Left kidney (tissue), 2 donors: Measurements from ENCODE around the gene ANKRD36. TPM values are rescaled to one million over a fixed set of nuclear protein-coding genes. Genes with fewer than 3 reads are reported as not detected.
"Not testable (repeated sequence)": the region's sequence is repeated elsewhere in the genome, so short reads cannot be mapped to it uniquely, and the experiment has no call there.

Experiments
- DNase-seq: peaks from one replicate; pipeline ENCODE4 v3.0.0-alpha.2; 2013
- polyA plus RNA-seq: library from polyadenylated mRNA; unstranded; fragments of 120-200 nt; gene quantifications from one replicate; pipeline ENCODE4 v1.2.1, GENCODE V29; 2013; ENCODE audit not compliant: insufficient read length

ANKRD36 gene
- polyA plus RNA-seq, 1 donor = 29.6 TPM

DNA sequence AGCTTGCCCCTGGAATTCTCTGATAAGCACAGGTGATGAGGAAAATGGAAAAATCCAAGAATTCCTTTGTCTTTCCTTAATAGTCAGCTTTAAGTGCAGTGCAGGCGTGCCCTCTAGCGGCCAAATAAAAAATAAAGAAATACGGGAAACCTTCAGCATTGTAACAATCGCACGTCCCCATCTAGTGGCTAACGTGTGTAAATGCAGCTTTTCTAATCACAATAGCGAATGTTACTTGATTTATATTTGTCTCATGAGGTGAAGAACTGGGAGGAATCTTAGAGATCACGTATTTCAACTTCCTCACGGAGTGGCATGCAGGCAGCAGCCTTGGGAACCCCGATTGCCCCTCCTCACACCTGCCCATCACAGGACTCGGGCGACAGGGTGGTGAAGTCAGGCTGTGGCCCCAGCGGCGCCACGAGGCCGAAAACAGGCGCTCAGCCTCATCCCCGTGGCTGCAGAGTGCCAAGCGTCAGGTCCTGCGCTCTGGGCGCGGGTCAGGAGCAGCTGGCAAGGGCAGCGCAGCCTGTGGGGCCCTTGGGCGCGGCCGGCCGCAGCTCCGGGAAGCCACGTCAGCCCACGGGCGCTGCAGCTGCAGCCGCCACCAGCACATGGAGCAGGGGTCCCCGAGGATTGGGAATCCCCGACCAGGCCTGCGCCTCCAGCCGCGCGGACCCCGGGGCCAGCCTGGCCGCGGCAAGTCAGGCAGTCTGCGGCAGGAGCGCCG lies 468 bp upstream of the ANKRD36 start:
- DNase-seq = peak; percentile 22

DNA sequence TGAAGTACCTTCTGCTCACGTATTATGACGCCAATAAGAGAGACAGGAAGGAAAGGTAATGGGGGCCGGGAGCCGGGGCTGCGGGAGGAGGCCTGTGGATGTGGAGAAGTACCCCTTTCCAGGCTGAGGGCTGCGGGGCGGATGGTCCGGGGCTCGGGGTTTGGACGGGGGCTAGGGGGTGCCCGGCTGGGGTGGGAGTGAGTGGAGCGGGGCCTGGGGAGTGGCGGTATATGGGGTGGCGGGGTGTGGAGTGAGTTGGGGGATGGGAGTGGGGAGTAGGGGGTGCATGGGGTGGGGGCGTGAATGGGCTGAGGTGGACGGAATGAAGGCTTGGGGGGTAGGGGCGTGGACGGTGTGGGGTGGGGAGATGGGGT lies 916 bp downstream of the ANKRD36 start:
- DNase-seq = not testable (repeated sequence)

DNA sequence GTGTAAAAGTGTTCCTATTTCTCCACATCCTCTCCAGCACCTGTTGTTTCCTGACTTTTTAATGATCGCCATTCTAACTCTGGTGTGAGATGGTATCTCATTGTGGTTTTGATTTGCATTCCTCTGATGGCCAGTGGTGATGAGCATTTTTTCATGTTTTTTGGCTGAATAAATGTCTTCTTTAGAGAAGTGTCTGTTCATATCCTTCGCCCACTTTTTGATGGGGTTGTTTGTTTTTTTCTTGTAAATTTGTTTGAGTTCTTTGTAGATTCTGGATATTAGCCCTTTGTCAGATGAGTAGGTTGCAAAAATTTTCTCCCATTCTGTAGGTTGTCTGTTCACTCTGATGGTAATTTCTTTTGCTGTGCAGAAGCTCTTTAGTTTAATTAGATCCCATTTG lies 16.1 kb downstream of the ANKRD36 start:
- DNase-seq = not testable (repeated sequence)

DNA sequence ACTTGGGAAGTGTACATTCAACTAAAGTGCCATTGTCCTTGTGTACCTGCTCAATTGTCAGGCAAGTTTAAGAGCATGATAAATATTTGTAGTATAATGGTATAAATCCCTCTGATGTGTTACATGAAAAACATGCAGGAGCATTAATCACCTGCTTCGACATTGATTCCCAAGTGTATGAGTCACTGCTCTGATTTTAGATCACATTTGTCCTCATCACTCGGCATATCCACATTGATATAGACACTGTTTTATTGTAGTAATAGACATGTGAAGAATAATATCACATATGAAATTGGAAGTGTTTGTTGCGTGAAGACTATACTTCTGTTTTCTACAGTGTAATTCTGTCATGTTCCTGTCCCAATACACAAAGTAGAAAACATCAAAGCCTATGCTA lies 31.1 kb downstream of the ANKRD36 start:
- not testable (repeated sequence) for DNase-seq

DNA sequence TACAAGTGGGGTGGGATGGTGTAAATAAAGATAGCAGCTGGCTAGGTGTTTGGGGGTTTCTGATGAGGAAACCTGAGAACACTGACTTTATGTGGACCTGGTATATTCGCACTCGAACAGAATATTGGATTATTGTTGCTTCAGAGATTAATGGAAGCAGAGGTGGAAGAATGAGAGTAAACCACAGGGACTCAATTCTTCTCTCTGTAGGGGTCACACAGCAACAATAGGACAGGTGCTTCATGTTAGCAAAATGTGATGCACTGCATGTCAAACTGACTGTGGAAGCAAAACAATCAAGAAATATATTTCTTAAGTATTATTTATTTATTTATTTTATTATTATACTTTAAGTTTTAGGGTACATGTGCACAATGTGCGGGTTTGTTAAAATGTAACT lies 53.6 kb downstream of the ANKRD36 start:
- not testable (repeated sequence) for DNase-seq

DNA sequence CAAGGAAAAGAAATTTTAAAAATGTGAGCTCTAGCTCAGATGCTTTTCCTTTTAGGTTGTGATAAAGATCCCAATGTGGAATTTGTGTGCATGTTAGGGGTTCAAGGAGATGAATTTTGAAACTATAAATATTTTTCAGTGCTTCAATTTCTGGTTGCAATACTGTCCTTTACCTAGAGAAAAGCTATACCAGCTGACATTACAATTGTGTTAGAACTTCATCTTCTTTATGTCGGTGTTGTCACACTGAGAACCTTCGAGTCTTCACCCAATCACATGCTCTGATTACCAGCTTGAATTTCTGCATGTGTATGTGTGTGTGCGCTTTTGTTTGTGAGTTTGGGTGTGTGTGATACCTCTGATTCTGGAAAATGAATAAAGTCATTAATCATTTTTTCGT lies 55.0 kb downstream of the ANKRD36 start:
- not testable (repeated sequence) for DNase-seq

DNA sequence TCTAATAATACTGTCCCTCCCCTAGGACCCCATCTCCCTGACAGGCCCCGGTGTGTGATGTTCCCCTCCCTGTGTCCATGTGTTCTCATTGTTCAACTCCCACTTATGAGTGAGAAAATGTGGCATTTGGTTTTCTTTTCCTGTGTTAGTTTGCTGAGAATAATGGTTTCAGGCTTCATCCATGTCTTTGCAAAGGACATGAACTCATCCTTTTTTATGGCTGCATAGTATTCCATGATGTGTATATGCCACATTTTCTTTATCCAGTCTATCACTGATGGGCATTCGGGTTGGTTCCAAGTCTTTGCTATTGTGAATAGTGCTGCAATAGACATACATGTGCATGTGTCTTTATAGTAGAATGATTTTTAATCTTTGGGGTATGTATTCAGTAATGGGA lies 55.6 kb downstream of the ANKRD36 start:
- not testable (repeated sequence) for DNase-seq

DNA sequence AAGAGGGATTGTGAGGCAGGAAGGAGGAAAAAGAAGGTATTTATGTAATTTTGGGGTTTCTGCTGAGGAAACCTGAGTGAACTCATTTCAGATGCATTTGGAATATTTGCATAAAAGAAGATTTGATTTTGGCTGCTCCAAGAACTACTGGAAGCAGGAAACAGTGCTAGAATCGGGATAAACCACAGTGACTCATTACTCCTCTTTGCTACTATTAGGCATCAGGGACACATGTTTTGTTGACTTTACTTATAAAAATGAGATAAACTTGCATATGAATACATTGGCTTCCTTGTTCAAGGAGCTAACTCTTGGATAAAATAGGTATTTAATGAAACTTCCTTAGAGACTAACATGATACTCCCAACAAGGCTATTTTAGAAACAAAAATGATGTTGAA lies 67.4 kb downstream of the ANKRD36 start:
- not testable (repeated sequence) for DNase-seq

DNA sequence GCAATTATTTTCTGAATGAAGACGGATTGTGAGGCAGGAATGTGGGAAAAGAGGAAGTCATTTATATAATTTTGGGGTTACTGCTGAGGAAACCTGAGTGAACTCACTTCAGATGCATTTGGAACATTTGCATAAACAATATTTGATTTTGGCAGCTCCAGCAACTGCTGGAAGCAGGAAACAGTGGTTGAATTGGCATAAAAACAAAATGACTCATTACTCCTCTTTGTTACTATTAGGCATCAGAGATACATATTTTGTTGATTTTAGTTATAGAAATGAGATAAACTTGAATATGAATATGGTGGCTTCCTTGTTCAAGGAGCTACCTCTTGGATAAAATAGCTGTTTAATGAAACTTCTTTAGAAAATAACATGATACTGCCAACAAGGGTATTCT lies 82.4 kb downstream of the ANKRD36 start:
- DNase-seq = not testable (repeated sequence)

DNA sequence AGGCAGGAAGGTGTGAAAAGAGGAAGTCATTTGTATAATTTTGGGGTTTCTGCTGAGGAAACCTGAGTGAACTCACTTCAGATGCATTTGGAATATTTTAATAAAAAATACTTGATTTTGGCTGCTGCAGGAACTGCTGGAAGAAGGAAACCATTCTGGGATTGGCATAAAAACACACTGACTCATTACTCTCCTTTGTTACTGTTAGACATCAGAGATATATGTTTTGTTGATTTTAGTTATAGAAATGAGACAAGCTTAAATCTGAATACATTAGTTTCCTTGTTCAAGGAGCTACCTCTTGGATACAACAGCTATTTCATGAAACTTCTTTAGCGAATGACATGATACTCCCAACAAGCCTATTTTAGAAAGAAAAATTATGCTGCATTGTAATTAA lies 84.3 kb downstream of the ANKRD36 start:
- DNase-seq = not testable (repeated sequence)

DNA sequence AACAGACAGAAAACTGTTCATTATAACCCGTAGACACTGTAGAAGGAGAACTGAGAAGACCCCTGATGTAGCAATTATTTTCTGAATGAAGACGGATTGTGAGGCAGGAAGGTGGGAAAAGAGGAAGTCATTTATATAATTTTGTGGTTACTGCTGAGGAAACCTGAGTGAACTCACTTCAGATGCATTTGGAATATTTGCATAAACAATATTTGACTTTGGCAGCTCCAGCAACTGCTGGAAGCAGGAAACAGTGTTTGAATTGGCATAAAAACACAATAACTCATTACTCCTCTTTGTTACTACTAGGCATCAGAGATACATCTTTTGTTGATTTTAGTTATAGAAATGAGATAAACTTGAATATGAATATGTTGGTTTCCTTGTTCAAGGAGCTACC lies 87.9 kb downstream of the ANKRD36 start:
- not testable (repeated sequence) for DNase-seq

DNA sequence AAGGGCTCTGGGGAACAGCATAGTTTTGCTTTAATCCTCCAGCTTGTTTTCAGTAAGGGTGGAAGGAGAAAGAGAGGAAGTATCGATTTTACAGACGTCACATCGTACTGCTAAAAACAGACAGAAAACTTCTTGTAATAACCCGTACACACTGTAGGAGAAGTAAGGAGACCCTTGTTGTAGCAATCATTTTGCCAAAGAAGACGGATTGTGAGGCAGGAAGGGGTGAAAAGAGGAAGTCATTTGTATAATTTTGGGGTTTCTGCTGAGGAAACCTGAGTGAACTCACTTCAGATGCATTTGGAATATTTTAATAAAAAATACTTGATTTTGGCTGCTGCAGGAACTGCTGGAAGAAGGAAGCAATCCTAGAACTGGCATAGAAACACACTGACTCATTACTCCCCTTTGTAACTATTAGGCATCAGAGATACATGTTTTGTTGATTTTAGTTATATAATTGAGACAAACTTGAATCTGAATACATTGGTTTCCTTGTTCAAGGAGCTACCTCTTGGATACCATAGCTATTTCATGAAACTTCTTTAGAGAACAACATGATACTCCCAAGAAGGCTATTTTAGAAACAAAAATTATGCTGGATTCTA lies 89.8 kb downstream of the ANKRD36 start:
- DNase-seq = not testable (repeated sequence)

DNA sequence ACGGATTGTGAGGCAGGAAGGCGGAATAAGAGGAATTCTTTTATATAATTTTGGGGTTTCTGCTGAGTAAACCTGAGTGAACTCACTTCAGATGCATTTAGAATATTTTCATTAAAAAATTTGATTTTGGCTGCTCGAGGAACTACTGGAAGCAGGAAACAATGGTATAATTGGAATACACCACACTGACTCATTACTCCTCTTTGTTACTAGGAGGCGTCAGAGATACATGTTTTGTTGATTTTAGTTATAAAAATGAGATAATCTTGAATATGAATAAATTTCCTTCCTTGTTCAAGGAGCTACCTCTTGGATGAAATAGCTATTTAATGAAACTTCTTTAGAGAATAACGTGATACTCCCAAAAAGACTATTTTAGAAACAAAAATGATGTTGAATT lies 97.4 kb downstream of the ANKRD36 start:
- no peak for DNase-seq

DNA sequence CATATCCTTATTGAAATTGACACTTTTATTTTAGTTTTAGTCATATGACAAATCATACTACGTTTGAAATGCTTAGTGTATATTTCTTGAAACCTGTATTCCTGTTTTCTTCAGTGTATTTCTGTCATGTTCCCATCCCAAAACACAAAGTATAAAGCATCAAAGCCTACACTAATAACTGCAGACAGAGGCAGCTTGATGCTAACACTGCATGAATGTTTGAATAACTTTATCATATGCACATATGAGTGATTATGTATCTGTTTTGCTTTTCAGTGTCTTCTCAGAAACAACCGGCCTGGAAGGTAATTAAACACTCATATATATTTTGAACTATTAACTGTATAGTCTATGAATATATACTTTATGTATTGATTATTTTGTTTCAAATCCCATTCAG lies 102.1 kb downstream of the ANKRD36 start:
- DNase-seq = not testable (repeated sequence)

DNA sequence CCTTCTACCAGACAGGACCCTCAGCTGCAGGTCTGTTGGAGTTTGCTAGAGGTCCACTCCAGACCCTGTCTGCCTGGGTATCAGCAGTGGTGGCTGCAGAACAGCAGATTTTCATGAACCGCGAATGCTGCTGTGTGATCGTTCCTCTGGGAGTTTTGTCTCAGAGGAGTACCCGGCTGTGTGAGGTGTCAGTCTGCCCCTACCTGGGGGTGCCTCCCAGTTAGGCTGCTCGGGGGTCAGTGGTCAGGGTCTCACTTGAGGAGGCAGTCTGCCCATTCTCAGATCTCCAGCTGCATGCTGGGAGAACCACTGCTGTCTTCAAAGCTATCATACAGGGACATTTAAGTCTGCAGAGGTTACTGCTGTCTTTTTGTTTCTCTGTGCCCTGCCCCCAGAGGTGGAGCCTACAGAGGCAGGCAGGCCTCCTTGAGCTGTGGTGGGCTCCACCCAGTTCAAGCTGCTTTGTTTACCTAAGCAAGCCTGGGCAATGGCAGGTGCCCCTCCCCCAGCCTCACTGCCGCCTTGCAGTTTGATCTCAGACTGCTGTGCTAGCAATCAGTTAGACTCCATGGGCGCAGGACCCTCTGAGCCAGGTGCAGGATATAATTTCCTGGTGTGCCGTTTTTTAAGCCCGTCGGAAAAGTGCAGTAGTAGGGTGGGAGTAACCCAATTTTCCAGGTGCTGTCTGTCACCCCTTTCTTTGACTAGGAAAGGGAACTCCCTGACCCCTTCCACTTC lies 118.1 kb downstream of the ANKRD36 start:
- DNase-seq = not testable (repeated sequence)

DNA sequence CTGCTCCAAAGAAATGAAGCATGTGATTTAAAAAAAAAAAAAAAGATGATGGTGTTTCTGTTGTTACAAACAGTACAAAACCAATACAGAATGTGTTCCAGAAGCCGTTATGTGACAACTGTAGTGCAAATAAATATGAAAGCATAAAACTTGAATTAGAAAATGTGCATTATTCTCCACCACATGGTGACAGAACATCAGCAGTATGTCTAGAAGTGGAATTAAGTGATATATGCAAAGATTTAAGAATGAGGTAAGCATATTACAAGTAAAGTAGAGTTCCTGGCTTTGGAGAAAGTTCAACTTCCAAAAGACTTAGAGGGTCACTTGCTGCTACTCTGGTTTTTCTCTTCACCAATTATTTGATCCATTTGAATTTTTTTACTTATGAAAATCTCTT lies 120.0 kb downstream of the ANKRD36 start:
- not testable (repeated sequence) for DNase-seq

DNA sequence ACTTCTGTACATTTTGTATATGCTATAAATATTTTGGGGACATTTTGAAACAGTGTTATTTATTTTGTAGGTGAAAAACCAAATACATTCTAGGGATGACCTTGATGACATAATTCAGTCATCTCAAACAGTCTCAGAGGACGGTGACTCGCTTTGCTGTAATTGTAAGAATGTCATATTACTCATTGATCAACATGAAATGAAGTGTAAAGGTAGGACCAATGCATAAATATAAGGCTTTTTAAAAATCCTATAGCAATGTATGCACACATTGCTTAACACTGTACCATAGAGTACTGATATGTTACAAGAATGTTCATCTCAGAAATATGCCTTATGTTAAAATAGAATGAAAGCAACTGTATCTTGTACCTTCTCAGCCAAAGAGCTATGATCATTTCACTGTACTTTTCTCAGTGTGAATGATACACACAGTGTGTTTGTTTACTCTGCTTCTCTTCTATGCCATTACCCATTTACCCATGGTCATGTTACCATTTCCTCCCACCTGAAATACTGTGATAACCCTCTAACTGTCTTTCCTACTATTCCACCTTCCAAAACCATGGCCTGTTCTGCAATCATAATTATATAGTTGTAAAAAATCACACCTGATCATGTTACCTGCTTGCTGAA lies 120.8 kb downstream of the ANKRD36 start:
- DNase-seq = not testable (repeated sequence)

DNA sequence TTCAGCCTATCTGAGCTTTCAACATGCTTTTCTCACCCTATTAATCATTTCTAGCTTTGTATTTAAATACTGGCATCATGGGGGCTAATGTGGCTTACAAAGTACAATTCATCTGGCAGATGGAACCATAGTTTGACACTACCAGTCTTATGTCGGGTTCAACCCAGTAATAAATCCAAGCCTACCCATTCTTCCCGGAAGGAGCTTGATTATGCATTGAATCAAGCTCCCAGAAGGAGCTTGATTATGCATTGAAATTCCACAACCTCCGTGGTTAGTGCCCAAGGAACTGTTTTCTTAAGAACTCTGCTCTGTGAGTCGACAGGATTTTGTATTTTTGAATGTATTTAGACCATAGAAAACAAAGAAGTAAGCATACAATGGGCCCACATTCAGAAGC lies 148.2 kb downstream of the ANKRD36 start:
- not testable (repeated sequence) for DNase-seq

DNA sequence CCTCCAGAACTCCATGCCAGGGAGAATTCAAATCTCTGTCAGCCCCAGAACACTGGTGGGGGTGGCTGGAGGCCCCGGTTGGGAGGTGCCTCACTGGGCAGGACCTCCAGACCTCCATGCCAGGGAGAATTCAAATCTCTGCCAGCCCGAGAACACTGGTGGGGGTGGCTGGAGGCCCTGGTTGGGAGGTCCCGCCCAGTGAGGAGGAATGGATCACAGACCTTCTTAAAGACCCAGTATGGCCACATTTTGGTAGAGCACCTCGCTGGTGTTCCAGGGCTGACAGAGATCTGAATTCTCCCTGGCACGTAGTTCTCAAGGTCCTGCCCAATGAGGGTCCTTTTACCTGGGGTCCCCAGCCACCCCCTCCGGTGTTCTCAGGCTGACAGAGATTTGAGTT lies 153.5 kb downstream of the ANKRD36 start:
- DNase-seq = not testable (repeated sequence)

DNA sequence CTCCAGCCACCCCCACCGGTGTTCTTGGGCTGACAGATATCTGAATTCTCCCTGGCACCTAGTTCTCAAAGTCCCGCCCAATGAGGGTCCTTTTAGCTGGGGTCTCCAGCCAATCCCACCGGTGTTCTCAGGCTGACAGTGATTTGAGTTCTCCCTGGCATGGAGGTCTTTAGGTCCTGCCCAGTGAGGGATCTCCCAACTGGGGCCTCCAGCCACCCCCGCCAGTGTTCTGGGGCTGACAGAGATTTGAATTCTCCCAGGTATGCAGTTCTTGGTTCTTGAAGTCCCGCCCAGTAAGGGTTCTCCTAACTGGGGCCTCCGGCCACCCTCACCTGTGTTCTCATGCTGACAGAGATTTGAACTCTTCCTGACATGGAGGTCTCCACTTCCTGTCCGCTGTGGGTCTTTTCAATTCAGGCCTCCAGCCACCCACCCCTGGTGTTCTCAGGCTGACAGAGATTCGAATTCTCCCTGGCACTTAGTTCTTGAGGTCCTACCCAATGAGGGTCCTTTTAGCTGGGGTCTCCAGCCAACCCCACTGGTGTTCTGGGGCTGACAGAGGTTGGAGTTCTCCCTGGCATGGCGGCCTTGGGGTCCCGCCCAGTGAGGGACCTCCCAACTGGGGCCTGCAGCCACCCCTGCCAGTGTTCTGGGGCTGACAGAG lies 154.6 kb downstream of the ANKRD36 start:
- no peak for DNase-seq

DNA sequence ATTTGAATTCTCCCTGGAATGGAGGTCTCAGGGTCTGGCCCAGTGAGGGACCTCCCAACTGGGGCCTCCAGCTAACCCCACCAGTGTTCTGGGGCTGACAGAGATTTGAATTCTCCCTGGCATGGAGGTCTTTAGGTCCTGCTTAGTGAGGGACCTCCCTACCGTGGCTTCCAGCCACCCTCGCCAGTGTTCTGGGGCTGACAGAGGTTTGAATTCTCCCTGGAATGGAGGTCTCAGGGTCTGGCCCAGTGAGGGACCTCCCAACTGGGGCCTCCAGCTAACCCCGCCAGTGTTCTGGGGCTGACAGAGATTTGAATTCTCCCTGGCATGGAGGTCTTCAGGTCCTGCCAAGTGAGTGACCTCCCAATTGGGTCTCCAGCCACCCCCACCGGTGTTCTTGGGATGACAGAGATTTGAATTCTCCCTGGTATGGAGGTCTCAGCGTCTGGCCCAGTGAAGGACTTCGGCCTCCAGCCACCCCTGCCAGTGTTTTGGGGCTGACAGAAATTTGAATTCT lies 155.2 kb downstream of the ANKRD36 start:
- DNase-seq = not testable (repeated sequence)
